Lung microvascular endothelial cell (primary cell): ENCODE measurements around the gene HHLA2. TPM values are rescaled to one million over a fixed set of nuclear protein-coding genes. Genes with fewer than 3 reads are reported as not detected.
A peak's percentile ranks its signal among the peaks of the same experiment; 100 is the strongest.
"Not testable (repeated sequence)": the region's sequence is repeated elsewhere in the genome, so short reads cannot be mapped to it uniquely, and the experiment has no call there.

Experiments
- DNase-seq, 2 donors: peaks; one replicate each; pipeline versions ENCODE4 v3.0.0 to v3.0.0-alpha.2; 2010; ENCODE audit warnings: low read depth in 2 of 2
- total RNA-seq: library from RNA; depleted of rRNA; stranded (reverse); fragments of >200 nt; gene quantifications from 2 replicates; pipeline ENCODE4 v1.2.1, GENCODE V29; 2014

The HHLA2 gene
- total RNA-seq, 1 donor from 2014 or later = not detected

DNA sequence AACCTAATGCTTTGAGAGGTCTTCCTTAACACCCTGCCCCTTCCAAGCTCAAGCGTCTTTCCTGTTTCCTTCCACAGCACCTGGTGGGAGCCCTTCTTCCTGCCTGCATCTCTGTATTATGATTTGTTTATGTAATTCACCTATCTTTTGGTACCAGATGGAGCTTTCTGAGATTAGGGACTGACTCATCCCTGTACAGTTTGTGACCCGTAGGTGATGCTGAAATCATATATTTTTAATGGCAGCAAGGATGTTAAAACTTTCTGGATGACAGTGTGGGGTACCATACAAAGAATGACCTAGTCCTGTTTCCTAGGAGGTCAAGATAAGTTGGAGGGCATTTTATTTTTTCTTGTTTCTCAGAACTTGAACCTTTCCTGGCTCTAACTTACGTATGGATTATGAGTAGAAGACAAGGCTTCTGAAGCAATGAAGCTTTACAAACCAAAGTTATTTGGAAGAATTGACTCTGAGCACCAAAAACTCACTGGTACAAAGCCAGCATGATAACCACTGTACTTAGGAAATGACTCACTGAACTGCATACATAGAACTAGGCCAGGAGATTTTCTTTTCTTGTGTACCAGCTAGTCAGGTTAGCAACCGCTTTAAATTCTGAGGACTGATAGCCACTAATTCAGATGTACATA, 46.6 kb downstream of the HHLA2 start:
- DNase-seq = peak; percentile 54 to 65

DNA sequence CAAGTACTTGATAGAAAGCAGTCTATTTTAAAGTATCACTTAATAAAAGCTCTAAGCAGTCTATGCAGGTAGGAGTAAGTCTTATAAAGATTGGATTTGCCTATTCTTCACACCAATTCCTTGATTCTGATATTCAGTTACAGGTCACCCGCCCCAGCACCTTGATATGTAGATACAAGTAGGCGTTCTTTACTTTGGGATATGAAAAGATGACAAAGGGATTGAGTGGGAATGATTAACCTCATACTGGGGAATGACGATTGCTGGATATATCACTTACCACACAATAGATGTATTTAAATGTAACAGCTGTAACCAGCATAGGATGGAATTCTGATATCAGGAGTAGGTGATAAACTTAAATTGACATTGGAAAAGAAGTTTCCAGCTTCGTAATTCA, 47.1 kb downstream of the HHLA2 start:
- DNase-seq = no peak

DNA sequence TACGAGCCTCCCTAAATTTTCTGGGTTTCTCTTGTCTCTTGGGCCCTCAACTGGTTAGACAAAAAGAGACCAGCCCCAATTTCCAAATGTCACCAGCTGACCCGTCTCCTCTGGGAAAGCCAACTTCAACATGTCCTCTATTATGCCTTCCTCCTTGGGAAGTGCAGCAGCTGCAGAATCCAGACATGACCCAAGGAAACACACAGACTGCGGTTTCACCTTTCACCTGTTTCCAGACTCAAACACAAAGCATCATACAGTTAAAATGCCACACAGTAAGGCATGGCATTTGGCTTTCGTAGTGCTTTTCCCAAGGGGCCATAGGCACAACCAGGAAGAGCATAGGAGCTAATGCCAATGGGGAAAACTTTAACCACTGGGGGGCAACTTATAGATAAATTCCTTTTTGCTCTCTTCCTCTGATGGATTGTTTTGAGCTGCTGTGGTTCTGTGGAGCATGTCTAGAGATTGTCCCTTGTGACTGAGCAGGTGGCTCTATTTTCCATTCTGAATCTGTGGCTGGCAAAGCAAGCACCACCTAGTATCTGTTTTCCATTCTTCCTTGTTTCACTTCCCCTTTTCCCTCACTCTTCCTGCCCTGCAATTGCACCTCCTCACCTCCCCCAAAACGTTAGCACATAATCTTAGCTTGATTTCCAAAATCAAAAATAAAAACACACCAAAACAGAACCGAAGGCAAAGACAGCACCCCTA, 49.3 kb downstream of the HHLA2 start:
- peak in 1 of 2 donors; percentile 3 for DNase-seq

DNA sequence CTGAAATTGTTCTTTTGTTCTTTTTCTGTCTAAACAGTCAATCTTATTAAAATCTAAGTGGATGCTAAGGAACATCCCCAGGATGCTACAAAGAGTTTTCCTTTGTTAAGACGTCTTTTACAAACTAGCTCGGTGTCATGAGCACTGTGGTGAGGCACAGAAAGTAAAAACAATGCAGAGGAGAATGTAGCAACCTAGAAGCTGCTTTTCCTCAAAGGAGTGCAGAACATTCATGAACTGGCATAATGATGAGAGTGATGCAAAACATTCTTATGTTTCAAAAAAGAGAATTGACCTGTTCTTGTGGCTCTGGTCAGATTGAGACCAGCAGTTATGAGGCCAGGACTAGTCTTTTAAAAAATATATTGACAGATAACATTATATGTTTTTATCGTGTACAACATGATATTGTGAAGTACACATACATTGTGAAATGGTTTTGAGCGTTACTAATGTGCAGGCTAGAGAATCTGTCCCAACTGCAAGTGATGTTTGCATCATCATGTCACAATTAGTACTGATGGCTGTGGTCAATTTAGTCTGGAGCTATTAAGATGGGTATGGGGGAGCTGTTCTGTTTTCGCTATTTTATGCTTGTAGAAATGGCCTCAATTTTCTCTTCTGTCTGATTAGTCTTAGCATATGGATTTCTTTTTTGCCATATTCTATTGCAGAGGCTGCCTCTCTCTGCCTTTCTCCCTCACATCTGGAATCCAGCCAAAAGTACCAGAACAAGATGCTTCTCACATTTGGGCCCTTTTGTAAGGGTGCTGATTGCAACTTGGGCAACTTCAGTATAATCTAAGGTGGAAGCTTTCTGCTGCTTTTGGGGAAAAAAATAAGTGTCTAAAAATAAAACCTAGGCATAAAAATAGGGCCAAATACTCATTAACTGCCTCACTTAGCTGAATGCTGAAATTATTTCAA, 50.2 kb downstream of the HHLA2 start:
- DNase-seq = no peak

DNA sequence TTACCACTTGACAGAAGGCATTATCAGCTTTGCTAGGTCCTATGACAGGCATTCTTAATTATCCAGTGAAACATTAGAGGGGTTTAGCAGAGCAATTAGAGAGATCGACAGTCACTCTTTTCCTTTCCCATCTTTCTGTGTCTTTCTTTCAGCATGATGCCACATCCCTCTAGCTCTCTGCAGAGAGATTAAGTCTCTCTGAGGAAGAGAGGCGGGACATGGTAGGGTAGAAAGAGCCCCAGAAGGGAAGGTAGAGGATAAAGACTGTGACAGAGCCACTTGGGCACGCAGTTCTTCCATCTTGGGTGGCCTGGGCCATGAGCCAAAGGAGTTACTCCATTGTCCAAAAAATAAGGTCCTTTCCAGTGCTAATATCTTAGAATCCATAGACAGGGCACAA, 55.8 kb downstream of the HHLA2 start:
- no peak for DNase-seq

DNA sequence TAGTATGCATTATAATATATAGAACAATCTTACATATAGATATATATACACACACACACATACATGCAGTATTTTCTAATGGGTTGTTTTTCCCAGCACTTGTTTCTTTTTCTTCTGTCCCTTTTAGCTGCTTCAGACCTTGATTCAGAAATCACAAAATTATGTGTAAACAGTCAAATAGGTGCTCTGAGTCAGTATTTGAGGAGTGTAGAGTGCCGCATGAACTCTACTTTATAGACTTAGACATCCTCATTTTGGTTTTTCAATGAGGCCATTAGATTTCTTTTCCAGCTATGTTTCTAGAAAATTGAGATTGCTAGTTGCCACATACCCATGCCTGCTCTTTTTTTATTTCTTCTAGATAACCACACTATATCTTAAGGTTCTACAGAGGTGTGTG, 58.2 kb downstream of the HHLA2 start:
- DNase-seq = no peak

DNA sequence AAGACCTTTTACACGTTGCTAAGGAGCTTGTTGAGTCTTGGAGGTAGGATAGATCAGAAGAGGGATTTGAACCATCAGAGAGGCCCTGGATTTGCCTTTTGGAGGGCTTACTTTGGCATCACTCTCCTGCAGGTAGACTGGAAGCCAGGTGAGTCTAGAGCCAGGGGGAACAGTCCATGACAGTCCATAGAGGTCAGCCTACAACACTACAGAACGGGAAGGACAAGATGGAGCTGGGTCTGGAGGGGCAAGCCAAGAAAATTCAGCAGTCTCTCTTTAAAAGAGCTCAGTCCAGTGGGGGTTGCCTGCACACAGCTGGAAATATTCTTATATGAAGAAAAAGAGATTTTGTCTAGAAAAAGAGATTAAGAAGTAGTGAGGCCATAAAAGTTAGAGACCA, 60.7 kb downstream of the HHLA2 start:
- no peak for DNase-seq

DNA sequence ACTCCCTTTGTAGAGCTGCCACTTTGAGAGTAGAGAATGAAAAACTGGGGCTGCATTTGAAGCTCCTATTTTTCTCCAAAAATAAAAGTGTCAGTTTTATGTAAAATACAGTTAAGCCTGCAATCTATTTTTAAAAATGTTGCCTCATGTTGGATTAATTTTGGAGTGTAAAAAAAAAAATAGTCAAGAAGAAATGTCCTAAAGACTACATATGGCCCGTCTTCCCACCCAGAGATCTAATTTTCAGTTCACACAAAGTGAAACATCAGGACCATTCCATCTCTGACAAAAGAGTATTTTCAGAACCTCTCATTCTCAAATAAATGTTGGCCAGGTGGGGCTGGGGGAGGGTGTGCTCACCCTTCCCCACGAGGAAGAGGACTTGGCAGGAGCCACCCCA, 62.7 kb downstream of the HHLA2 start:
- no peak for DNase-seq

DNA sequence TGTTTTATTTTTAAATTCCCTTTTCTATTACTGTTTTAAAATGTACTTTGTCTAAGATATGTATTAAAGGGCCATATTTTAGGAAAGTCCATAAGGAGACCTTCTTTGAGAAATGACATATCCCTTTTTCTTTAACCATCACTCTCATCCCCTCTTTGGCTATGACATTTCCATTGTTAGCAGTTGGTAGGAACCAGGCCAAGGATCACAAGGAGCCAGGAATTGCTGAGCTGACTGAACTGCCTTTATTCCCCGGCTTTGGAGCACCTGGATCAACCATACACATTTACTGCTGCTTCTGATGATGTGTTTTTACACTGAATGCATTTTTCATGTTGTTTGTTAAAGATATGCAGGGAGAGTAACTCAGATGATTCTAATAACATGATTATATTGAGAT, 79.7 kb downstream of the HHLA2 start:
- DNase-seq = peak in 1 of 2 donors; percentile 4

DNA sequence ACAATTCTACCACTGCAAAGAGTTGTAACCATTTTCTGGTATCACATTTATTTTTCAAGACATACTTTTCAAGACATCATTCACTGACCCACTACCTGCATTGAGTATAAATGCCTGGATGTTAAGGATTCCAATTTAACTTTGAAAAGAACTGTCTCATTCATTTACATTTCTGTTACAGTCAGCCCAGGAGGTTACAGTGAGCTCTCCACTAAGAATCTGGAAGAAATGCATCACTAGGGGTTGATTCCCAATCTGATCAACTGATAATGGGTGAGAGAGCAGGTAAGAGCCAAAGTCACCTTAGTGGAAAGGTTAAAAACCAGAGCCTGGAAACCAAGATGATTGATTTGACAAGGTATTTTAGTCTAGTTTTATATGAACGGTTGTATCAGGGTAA, 81.0 kb downstream of the HHLA2 start:
- no peak for DNase-seq

DNA sequence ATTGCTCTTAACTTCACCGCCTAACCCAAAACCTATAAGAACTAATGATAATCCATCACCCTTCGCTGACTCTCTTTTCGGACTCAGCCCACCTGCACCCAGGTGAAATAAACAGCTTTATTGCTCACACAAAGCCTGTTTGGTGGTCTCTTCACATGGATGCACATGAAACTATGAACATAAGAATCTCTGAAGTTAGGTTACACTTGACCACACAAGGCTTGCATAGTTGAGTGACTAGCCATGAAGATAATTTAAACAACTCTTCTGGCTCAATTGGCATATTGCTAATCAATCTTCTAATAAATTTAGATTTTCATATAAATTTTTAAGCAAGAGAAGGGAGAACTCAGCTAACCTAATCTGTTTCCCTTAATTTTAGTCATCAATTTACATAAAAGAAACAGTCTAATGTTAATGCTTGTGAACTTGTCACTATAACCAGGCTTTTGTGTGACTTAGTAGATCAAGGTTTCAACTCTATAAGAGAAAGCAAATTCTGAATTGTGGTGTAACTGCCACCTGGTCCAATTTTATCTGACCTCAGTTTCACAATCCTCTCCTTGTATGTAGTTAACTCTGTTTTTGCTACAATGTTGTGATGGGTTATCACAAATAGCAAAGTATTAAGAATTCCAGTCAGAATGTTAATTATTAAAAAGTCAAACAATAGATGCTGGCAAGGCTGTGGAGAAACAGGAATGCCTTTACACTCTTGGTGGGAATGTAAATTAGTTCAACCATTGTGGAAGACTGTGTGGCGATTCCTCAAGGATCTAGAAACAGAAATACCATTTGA, 82.0 kb downstream of the HHLA2 start:
- DNase-seq = no peak

DNA sequence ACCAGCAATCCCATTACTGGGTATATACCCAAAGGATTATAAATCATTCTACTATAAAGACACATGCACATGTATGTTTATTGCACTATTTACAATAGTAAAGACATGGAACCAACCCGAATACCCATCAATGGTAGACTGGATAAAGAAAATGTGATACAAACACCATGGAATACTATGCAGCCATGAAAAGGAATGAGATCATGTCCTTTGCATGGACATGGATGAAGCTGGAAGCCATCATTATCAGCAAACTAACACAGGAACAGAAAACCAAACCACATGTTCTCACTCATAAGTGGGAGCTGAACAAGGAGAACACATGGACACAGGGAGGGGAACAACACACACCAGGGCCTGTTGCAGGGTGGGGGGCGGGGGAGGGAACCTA, 82.6 kb downstream of the HHLA2 start:
- DNase-seq = not testable (repeated sequence)

DNA sequence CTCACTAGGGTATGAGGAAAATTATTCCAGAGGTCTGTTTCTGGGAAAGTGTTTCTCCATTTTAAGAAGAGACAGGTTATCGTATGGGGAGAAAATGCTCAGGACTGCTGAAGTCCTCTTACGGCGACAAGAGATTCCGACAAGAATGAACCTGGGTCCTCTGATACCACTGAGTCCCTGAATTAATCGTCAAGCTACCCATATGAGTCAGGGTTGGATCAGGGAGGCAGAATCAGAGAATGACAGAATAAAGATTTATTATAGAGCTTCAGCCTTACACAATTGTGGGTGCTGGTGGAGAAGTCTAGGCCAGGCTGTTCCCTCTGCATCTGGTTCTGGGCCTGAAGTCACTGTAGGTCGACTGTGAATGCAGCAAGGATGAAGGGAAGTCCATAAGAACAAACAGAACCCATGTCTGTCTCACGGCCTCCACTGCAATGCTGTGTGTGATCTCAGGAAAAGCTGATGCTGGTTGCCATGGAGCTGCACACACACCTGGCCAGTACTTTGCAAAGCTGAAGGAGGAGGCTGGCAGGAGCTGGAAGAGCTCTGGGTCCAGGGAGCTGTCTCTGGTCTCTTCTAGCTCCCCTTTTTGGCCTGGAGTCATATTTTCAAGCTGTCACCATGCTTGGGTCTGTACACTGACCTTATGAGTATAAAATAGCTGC, 83.9 kb downstream of the HHLA2 start:
- no peak for DNase-seq

DNA sequence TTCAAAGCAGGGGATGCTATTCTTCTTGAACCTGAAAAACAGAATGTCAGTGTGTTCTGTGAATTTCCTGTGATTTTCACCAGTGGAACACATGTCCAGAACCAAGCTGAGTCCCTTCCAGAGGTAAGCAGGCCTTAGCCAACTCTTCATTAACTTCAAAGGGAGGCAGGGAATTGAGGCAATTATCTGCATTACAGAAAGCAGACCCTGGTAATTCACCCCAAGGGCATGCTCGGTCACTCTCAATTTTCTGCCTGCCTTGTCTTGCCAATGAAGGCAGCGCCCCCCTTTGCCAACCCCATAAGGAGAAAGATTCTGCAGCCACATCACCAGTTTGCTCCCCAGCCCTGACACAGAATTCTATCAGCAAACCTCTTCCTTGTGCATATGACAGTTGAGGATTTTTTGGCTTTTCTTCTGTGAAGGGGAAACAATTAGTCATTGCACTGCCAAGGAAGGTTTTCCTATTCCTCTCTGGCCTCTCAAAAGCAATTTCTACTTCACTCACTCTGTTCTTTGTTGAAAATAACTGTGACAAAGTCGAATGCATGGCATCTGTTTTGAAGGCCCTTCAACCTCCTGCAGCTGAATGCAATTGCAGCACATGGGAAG, 85.3 kb downstream of the HHLA2 start:
- DNase-seq = no peak

DNA sequence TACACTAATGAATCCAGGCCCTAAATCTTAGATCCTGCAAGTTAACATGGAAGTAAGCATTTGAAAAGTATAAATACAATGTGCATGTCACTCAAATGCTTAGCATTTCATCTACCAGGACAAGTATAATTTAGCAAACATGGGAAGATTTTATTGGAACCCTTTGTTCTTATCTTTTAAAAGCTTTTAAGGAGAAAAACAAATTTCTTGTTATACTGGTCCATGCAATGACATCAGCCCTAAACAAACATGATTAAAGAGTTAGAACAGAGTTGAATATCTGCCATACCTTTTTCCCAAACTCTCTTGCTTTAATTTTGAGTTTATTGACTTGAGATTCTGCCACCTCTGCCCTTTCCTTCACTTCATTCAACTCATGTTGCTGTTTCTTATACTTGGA, 87.0 kb downstream of the HHLA2 start:
- no peak for DNase-seq

DNA sequence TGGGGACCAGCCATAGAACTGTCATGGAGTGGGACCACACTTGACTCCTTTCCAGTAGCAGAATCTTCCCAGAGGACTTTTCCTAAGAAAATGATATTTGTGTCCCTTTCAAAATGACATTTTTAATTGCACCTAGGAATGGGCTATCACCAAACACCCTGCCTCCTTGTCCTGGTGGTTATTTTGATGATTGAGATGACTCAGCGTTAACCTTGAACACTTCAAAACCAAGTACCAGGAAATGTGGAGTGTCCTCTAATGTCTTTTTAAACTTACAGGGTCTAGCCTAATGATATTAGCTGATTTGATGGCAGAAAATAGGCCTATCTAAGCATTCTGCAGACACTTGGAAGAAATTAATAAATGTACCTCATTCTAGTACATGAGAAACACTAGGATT, 90.7 kb downstream of the HHLA2 start:
- DNase-seq = no peak

DNA sequence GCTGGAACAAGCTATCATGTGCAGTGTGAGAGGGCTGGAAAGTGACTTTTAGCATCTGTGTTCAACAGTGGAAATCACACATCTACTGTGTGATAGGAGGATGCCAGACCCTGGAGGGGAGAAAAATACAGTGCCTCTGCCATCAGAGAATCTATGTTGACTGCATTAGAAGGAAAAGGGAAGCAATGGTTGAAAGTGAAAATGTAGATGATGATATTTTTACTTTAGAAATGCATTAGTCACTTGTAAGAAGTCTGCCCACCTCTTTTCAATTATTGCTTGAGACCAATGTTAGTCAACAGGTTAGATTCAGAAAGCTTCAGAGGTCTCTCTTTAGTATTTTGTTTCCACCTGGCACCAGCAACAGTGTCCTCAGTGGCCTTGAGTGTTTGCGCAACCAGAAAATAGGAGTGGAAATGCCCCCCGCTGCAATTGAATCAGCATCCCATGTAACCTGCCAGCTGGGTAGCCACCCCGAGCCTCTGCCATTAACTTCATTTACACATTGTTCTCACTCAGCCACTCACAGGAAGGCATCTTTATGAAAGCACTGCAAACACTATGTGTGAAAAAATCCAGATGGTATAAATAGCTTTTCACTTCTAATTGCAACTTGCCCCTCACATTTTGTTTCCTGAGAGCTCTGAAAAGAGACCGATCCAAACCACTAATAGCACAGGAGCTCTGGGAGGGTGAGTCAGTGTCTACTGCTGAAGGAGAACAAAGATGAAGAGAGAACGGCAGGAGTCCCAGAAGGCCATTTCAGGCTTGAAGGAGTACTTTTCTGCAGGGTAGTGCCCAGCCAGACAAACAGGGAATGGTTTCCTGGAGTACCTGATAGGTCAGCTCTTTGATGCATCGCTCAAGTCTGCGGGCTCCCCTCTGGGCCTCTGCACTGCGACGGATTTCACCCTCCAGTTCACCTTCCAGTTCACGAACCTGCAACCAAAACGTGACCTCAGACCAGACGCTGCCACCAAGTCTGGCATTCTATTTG, 92.1 kb downstream of the HHLA2 start:
- DNase-seq = no peak

DNA sequence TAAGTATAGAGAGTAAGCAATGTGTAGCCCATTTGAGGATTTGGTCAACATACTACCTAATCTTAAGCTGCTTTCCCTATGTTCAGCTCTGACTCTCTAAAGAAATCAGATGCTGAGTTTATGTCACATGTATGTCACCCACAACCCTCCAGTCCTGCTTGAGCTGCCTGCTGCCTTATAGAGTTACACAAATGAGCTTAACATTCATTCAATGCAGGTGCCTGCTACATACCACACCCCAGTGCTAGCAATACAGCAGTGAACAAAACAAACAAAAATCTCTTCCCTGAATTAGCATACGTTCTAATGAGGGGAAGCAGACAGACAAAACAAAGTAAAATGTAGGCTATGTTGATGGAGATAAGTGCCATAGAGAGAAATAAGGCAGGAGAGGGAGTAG, 93.0 kb downstream of the HHLA2 start:
- DNase-seq = no peak

DNA sequence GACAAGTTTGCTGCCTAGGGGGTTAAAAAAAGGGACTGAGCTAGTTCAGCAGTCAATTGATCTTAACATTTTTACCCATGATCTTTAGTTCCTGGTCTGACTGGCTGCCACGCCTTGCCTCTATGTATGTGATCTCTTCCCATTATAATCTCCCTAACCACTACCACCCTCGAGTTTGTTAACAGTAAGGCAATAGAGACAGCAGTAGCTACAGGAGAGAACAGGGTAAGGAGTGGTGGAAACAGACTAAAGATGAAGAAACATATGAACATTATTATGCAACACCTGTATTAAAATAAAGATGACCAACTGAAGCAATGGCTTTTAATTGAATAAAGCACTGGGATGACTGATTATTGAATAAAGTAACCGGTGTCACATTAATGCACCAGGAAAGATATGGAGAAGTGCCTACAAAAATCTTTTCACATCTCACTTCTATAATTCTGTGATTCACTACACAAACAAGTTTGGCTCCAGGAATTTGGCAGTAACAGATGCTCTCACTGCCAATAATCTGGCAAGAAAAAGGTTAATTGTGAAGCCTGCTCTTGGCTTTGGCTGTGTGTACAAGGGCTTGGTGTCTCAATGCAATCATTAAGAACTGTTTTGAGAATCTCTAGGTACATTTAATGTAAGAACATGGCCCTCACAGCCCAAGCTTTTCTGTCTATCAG, 95.7 kb downstream of the HHLA2 start:
- DNase-seq = peak in 1 of 2 donors; percentile 43
